Activated T-helper 17 cell treated with anti-CD3 and anti-CD28 coated beads, Interleukin-2, amount 50 U/mL, for 72 hours (primary cell): ENCODE results near the gene AHCY. TPM values are rescaled to one million over a fixed set of nuclear protein-coding genes. Genes with fewer than 3 reads are reported as not detected.
A peak's percentile ranks its signal among the peaks of the same experiment; 100 is the strongest.
"Not testable (repeated sequence)": the region's sequence is repeated elsewhere in the genome, so short reads cannot be mapped to it uniquely, and the experiment has no call there.

Experiments
- ATAC-seq: fragments of 150-1000 bp; cut with Tn5 transposase; replicated peaks from 2 replicates; pipeline ENCODE4 v1.10.0; 2021; ENCODE audit warnings: mild to moderate bottlenecking, moderate library complexity
- H3K27ac Mint-ChIP-seq: one replicate; pipeline ENCODE4 v1.8.0; 2022; ENCODE audit warnings: mixed read lengths
- H3K27me3 Mint-ChIP-seq: one replicate; pipeline ENCODE4 v1.8.0; 2022; ENCODE audit warnings: mixed read lengths
- H3K36me3 Mint-ChIP-seq: one replicate; pipeline ENCODE4 v1.8.0; 2022; ENCODE audit warnings: low read depth, mild to moderate bottlenecking, mixed read lengths
- H3K4me1 Mint-ChIP-seq: one replicate; pipeline ENCODE4 v1.8.0; 2022; ENCODE audit warnings: mixed read lengths
- H3K4me3 Mint-ChIP-seq: one replicate; pipeline ENCODE4 v1.8.0; 2022; ENCODE audit warnings: mild to moderate bottlenecking, mixed read lengths
- H3K9me3 Mint-ChIP-seq: one replicate; pipeline ENCODE4 v1.8.0; 2022; ENCODE audit warnings: mixed read lengths
- total RNA-seq, 2 donors: library from RNA; stranded (reverse); gene quantifications; one replicate each; pipeline ENCODE4 v1.2.3, GENCODE V29; 2022

Gene AHCY
- total RNA-seq, 2 donors from 2014 or later, result 94.5 to 174 TPM

- H3K4me1 Mint-ChIP-seq, ATAC-seq, H3K27me3 Mint-ChIP-seq, H3K27ac Mint-ChIP-seq, H3K36me3 Mint-ChIP-seq, H3K9me3 Mint-ChIP-seq, H3K4me3 Mint-ChIP-seq: not testable (repeated sequence)
Measured at GRCh38 chr20:34263468-34263867, 39.7 kb downstream of the AHCY start.

- H3K27me3 Mint-ChIP-seq, result no peaks in the 10 kb centered on the region
- no peaks in the 10 kb centered on the region for H3K4me1 Mint-ChIP-seq
- no peak overlapping the region for H3K4me3 Mint-ChIP-seq
- H3K9me3 Mint-ChIP-seq, result no peaks in the 10 kb centered on the region
- no peak for ATAC-seq
- H3K27ac Mint-ChIP-seq, result no peak overlapping the region
- no peaks in the 10 kb centered on the region for H3K36me3 Mint-ChIP-seq
Measured at GRCh38 chr20:34262488-34263288, 40.5 kb downstream of the AHCY start.

GRCh38 chr20:34260208-34260942 lies 42.8 kb downstream of the AHCY start:
- H3K4me3 Mint-ChIP-seq, result no peak overlapping the region
- H3K36me3 Mint-ChIP-seq, result no peaks in the 10 kb centered on the region
- no peaks in the 10 kb centered on the region for H3K27me3 Mint-ChIP-seq
- no peak overlapping the region for H3K27ac Mint-ChIP-seq
- no peak for ATAC-seq
- H3K4me1 Mint-ChIP-seq, result no peaks in the 10 kb centered on the region
- no peaks in the 10 kb centered on the region for H3K9me3 Mint-ChIP-seq

- no peaks in the 10 kb centered on the region for H3K9me3 Mint-ChIP-seq
- no peaks in the 10 kb centered on the region for H3K36me3 Mint-ChIP-seq
Measured at GRCh38 chr20:34256629-34257124, 46.5 kb downstream of the AHCY start.

GRCh38 chr20:34254979-34255378 lies 48.2 kb downstream of the AHCY start:
- ATAC-seq, result no peak
- no peak overlapping the region for H3K4me3 Mint-ChIP-seq
- H3K27ac Mint-ChIP-seq, result no peak overlapping the region
- H3K9me3 Mint-ChIP-seq, result no peaks in the 10 kb centered on the region
- H3K36me3 Mint-ChIP-seq, result no peaks in the 10 kb centered on the region
- no peaks in the 10 kb centered on the region for H3K4me1 Mint-ChIP-seq
- H3K27me3 Mint-ChIP-seq, result no peaks in the 10 kb centered on the region

More at GRCh38 chr20:34256629-34257124, 46.5 kb downstream of the AHCY start:
- Mint-ChIP-seq H3K27ac (no peak overlapping the region), H3K4me1 (no peaks in the 10 kb centered on the region), H3K27me3 (no peaks in the 10 kb centered on the region), H3K4me3 (no peak overlapping the region)
- no peak for ATAC-seq

GRCh38 chr20:34252431-34253086 lies 50.6 kb downstream of the AHCY start:
- ATAC-seq, H3K9me3 Mint-ChIP-seq, H3K4me1 Mint-ChIP-seq, H3K36me3 Mint-ChIP-seq, H3K4me3 Mint-ChIP-seq, H3K27me3 Mint-ChIP-seq, H3K27ac Mint-ChIP-seq: not testable (repeated sequence)

- H3K4me3 Mint-ChIP-seq, result no peak overlapping the region
- no peaks in the 10 kb centered on the region for H3K4me1 Mint-ChIP-seq
- no peak overlapping the region for H3K27ac Mint-ChIP-seq
- no peaks in the 10 kb centered on the region for H3K9me3 Mint-ChIP-seq
- no peaks in the 10 kb centered on the region for H3K36me3 Mint-ChIP-seq
- no peak for ATAC-seq
- no peaks in the 10 kb centered on the region for H3K27me3 Mint-ChIP-seq
Measured at GRCh38 chr20:34251619-34252018, 51.5 kb downstream of the AHCY start.

- Mint-ChIP-seq H3K27me3 (no peaks in the 10 kb centered on the region), H3K4me3 (no peak overlapping the region), H3K4me1 (no peaks in the 10 kb centered on the region), H3K36me3 (no peaks in the 10 kb centered on the region), H3K27ac (no peak overlapping the region), H3K9me3 (no peaks in the 10 kb centered on the region)
- no peak for ATAC-seq
Measured at GRCh38 chr20:34250005-34250404, 53.1 kb downstream of the AHCY start.

- H3K27me3 Mint-ChIP-seq, result no peaks in the 10 kb centered on the region
- H3K36me3 Mint-ChIP-seq, result no peaks in the 10 kb centered on the region
- no peaks in the 10 kb centered on the region for H3K9me3 Mint-ChIP-seq
- ATAC-seq, result peak; percentile 87
- no peaks in the 10 kb centered on the region for H3K4me1 Mint-ChIP-seq
- no peak overlapping the region for H3K27ac Mint-ChIP-seq
- no peak overlapping the region for H3K4me3 Mint-ChIP-seq
Measured at GRCh38 chr20:34249291-34249690, 53.9 kb downstream of the AHCY start.

- H3K4me3 Mint-ChIP-seq, result no peak overlapping the region
- no peak for ATAC-seq
- no peak overlapping the region for H3K27ac Mint-ChIP-seq
- peaks cover 4% of the 10 kb centered on the region for H3K27me3 Mint-ChIP-seq
- H3K9me3 Mint-ChIP-seq, result no peaks in the 10 kb centered on the region
- H3K36me3 Mint-ChIP-seq, result no peaks in the 10 kb centered on the region
- no peaks in the 10 kb centered on the region for H3K4me1 Mint-ChIP-seq
Measured at GRCh38 chr20:34246126-34246626, 57.0 kb downstream of the AHCY start.

GRCh38 chr20:34243377-34243776 lies 59.8 kb downstream of the AHCY start:
- Mint-ChIP-seq H3K4me1 (no peaks in the 10 kb centered on the region), H3K27me3 (peaks cover 15% of the 10 kb centered on the region), H3K27ac (no peak overlapping the region), H3K9me3 (no peaks in the 10 kb centered on the region), H3K36me3 (no peaks in the 10 kb centered on the region), H3K4me3 (no peak overlapping the region)
- ATAC-seq, result no peak

- H3K4me1 Mint-ChIP-seq, result no peaks in the 10 kb centered on the region
- no peak overlapping the region for H3K27ac Mint-ChIP-seq
- no peaks in the 10 kb centered on the region for H3K36me3 Mint-ChIP-seq
- H3K4me3 Mint-ChIP-seq, result no peak overlapping the region
- ATAC-seq, result no peak
- H3K9me3 Mint-ChIP-seq, result peaks cover 3% of the 10 kb centered on the region
- peaks cover 15% of the 10 kb centered on the region for H3K27me3 Mint-ChIP-seq
Measured at GRCh38 chr20:34242879-34243278, 60.3 kb downstream of the AHCY start.

- H3K4me1 Mint-ChIP-seq, ATAC-seq, H3K4me3 Mint-ChIP-seq: not testable (repeated sequence)
Measured at GRCh38 chr20:34242015-34242414, 61.1 kb downstream of the AHCY start.

GRCh38 chr20:34240693-34241615 lies 62.2 kb downstream of the AHCY start, which contains the start of gene ASIP:
Gene ASIP (plus strand): TSS chr20:34241423. CDS start chr20:34260375, 18,952 bp downstream.
- peaks cover 18% of the 10 kb centered on the region for H3K27me3 Mint-ChIP-seq
- H3K4me3 Mint-ChIP-seq, result no peak within 1 kb of the TSS
- no peak for ATAC-seq
- H3K36me3 Mint-ChIP-seq, result no peaks in the 10 kb centered on the region
- no peak within 1 kb of the TSS for H3K27ac Mint-ChIP-seq
- peaks cover 11% of the 10 kb centered on the region for H3K9me3 Mint-ChIP-seq
- H3K4me1 Mint-ChIP-seq, result no peaks in the 10 kb centered on the region

More at GRCh38 chr20:34242015-34242414, 61.1 kb downstream of the AHCY start:
- H3K9me3 Mint-ChIP-seq, result peaks cover 11% of the 10 kb centered on the region
- H3K27me3 Mint-ChIP-seq, result peaks cover 18% of the 10 kb centered on the region
- not testable (repeated sequence) for H3K36me3 Mint-ChIP-seq, H3K27ac Mint-ChIP-seq
